ENCODE measurements around the gene DES.
A peak's percentile ranks its signal among the peaks of the same experiment; 100 is the strongest.

Gene DES

GRCh38 chr2:219440388-219441256 lies 22.4 kb downstream of the DES start:
- no peak for TF ChIP-seq EZH2phosphoT487 (IDR thresholded peaks at IDR 0.05; ENCODE audit: low read depth)
- TF ChIP-seq, protein P1, sequence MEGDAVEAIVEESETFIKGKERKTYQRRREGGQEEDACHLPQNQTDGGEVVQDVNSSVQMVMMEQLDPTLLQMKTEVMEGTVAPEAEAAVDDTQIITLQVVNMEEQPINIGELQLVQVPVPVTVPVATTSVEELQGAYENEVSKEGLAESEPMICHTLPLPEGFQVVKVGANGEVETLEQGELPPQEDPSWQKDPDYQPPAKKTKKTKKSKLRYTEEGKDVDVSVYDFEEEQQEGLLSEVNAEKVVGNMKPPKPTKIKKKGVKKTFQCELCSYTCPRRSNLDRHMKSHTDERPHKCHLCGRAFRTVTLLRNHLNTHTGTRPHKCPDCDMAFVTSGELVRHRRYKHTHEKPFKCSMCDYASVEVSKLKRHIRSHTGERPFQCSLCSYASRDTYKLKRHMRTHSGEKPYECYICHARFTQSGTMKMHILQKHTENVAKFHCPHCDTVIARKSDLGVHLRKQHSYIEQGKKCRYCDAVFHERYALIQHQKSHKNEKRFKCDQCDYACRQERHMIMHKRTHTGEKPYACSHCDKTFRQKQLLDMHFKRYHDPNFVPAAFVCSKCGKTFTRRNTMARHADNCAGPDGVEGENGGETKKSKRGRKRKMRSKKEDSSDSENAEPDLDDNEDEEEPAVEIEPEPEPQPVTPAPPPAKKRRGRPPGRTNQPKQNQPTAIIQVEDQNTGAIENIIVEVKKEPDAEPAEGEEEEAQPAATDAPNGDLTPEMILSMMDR (IDR thresholded peaks at IDR 0.05; ENCODE audit: low read depth, low read length): no peak
- Histone ChIP-seq H3K9ac (ENCODE audit: low read length) (no peak overlapping the region), H2AFZ (ENCODE audit: low read depth, low read length) (no peak overlapping the region), H4K20me1 (ENCODE audit: insufficient read depth, low read length) (no peaks in the 10 kb centered on the region), H3K9me3 (ENCODE audit: insufficient read depth, low read length) (no peaks in the 10 kb centered on the region), H3K4me2 (ENCODE audit: low read length) (no peak overlapping the region), H3K27ac (ENCODE audit: low read length) (no peak overlapping the region), H3K27me3 (ENCODE audit: low read depth, low read length) (peaks cover 11% of the 10 kb centered on the region), H3K4me3 (ENCODE audit: low read length) (no peak overlapping the region), H3K4me1 (ENCODE audit: low read length) (no peaks in the 10 kb centered on the region), H3K36me3 (replicated peaks; ENCODE audit: low read depth, low read length) (no peaks in the 10 kb centered on the region), H3K79me2 (ENCODE audit: low read length) (no peaks in the 10 kb centered on the region)

- no peaks in the 10 kb centered on the region for H3K9me3 ChIP-seq (ENCODE audit: insufficient read depth, low read length)
- H4K20me1 ChIP-seq (ENCODE audit: insufficient read depth, low read length): no peaks in the 10 kb centered on the region
- H2AFZ ChIP-seq (ENCODE audit: low read depth, low read length): 0 out of 2 replicates have a peak overlapping the region, but pooled peaks have one; percentile 30
- peaks cover 7% of the 10 kb centered on the region for H3K4me1 ChIP-seq (ENCODE audit: low read length)
- peak overlapping the region; percentile 66 for H3K4me2 ChIP-seq (ENCODE audit: low read length)
- H3K36me3 ChIP-seq (replicated peaks; ENCODE audit: low read depth, low read length): no peaks in the 10 kb centered on the region
- H3K79me2 ChIP-seq (ENCODE audit: low read length): no peaks in the 10 kb centered on the region
- TF ChIP-seq, protein P1 (IDR thresholded peaks at IDR 0.05; ENCODE audit: low read depth, low read length): no peak
- TF ChIP-seq EZH2phosphoT487 (IDR thresholded peaks at IDR 0.05; ENCODE audit: low read depth): no peak
- peak overlapping the region; percentile 37; the same call in 1 of the 2 replicates for H3K9ac ChIP-seq (ENCODE audit: low read length)
- peak overlapping the region; percentile 71 for H3K4me3 ChIP-seq (ENCODE audit: low read length)
- peaks cover 11% of the 10 kb centered on the region for H3K27me3 ChIP-seq (ENCODE audit: low read depth, low read length)
- no peak overlapping the region for H3K27ac ChIP-seq (ENCODE audit: low read length)
These were observed 23.5 kb downstream of the DES start for GRCh38 chr2:219441451-219442255.

- no peaks in the 10 kb centered on the region for H3K79me2 ChIP-seq (ENCODE audit: low read length)
- no peaks in the 10 kb centered on the region for H4K20me1 ChIP-seq (ENCODE audit: insufficient read depth, low read length)
- no peak overlapping the region for H2AFZ ChIP-seq (ENCODE audit: low read depth, low read length)
- no peaks in the 10 kb centered on the region for H3K36me3 ChIP-seq (replicated peaks; ENCODE audit: low read depth, low read length)
- TF ChIP-seq EZH2phosphoT487 (IDR thresholded peaks at IDR 0.05; ENCODE audit: low read depth): no peak
- TF ChIP-seq, protein P1 (IDR thresholded peaks at IDR 0.05; ENCODE audit: low read depth, low read length): no peak
- H3K9ac ChIP-seq (ENCODE audit: low read length): no peak overlapping the region
- no peak overlapping the region for H3K27ac ChIP-seq (ENCODE audit: low read length)
- H3K4me1 ChIP-seq (ENCODE audit: low read length): peaks cover 7% of the 10 kb centered on the region
- no peaks in the 10 kb centered on the region for H3K9me3 ChIP-seq (ENCODE audit: insufficient read depth, low read length)
- peak overlapping the region; percentile 26 for H3K4me2 ChIP-seq (ENCODE audit: low read length)
- peaks cover 11% of the 10 kb centered on the region for H3K27me3 ChIP-seq (ENCODE audit: low read depth, low read length)
- peak overlapping the region; percentile 71 for H3K4me3 ChIP-seq (ENCODE audit: low read length)
These were observed 24.3 kb downstream of the DES start for GRCh38 chr2:219442256-219443015.
